SH-SY5Y (cell line): ENCODE measurements around the gene ANAPC4.

ENCODE experiments used
- GATA2 ChIP-seq: IDR thresholded peaks from 2 replicates; pipeline ENCODE4 v1.6.1; 2011; ENCODE audit warnings: mild to moderate bottlenecking, low read depth, low read length
- GATA3 ChIP-seq: IDR thresholded peaks from 2 replicates; pipeline ENCODE4 v1.6.1; 2011; ENCODE audit warnings: low read depth, mild to moderate bottlenecking, low read length, moderate library complexity

Gene ANAPC4

DNA sequence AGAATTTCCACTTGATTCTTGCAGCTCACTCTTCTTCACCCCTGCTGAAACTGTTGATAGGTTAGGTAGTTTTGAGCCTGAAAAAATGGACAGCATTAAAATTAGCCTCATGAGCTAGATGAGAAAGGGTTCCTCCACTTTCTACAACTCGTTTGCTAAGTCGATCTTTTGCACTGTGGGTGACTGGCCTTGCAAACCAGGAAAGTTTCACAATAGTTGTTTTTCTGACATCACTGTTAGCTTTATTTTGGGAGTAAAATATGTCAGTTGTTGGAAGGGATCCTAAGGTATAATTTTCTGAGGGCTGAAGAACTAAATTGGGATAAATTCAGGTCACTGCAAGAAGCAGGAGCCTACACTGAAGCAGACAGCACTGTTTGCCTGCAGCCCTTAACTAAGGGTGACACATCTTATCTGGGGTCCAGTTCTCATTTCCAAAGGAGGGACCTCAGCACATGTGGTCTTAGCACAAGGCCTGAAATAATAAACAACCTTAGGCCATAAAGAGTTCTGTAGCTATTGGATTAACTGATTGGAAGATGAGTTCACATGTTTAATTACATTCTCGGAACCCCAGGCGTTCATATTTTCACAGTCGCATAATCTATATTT is 29.1 kb downstream of the ANAPC4 start:
- TF ChIP-seq GATA2 (no peak), GATA3 (no peak)

DNA sequence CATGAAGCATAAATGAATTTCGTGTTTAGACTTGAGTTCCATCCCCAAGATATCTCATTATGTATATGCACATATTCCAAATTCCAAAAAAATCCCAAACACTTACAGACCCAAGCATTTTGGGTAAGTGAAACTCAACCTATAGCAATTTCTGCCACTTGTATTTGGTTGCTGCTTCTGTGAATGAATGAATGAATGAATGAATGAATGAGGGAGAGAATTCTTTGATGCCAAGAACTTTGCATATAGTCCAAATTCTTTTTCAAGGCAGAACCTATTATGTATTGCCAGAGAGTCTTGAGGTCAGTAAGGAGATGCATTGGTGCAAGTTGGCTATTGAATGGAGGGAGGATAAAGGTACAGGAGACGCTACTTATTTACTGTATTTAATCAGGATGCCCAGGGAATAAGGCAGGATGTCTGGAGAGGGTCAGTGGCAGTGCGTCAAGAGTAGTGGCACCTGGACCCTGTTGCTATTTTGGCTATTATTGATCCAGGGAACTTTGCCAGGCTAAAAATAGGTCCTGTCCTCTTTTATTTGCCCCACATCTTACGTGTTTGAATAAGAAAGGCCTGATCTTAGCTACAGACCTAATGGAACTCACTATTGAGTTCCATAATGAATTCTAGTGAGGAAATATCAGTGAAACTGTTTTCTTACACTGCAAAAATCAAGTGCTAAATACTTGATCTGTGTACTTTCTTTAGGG is 33.9 kb downstream of the ANAPC4 start:
- TF ChIP-seq GATA2 (no peak), GATA3 (no peak)

DNA sequence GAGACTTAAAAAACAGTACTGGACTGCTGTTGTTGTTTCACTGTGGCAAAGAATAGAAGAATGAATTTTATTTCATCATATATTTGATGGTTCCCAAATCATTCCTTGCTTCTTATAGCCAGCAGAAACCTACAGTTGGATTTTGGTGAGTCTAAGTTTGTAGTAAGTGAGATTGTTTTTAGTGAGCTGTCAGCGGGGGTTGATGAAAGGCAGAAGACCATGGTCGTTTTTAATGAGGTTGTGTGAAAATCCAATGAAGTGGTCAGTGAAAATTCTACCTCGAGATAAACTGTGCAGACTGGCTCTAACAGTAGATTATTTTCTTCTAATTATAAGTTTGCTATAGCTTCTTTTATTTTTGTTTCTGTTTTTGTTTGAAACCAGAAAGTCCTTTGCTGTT is 36.2 kb downstream of the ANAPC4 start:
- TF ChIP-seq GATA2 (no peak), GATA3 (no peak)

DNA sequence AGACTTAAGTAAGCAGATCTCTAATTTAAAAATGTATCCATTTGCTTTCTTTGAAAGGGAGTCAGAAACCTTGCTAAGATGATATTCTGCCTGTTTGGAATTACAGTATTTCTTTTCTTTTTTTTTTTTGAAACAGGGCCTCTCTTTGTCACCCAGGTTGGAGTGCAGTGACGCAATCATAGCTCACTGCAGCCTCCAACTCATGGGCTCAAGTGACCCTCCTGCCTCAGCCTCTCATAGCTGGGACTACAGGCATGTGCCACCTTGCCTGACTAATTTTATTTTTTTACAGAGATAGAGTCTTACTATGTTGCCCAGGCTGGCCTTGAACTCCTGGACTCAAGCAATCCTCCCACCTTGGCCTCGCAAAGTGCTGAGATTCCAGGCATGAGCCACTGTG is 40.0 kb downstream of the ANAPC4 start:
- TF ChIP-seq GATA3 (no peak), GATA2 (no peak)

DNA sequence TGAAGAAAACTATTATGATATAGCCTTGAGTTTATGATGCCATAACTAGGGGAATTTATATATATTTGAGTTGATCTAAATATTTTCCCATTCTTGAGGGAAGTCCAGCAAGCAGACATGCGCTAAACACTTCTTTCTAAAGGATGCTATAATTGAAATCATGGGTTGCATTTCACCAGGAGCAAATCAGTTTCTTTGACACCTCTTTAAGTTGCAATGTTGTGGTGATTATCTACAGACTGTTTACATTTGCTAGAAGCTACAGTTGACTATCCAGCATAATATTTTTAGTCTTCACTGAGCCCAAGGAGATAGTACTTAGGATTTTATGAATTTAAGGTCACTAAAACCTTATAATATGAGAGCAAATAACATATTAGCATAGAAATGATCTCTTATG is 43.9 kb downstream of the ANAPC4 start:
- TF ChIP-seq GATA2 (no peak), GATA3 (no peak)

DNA sequence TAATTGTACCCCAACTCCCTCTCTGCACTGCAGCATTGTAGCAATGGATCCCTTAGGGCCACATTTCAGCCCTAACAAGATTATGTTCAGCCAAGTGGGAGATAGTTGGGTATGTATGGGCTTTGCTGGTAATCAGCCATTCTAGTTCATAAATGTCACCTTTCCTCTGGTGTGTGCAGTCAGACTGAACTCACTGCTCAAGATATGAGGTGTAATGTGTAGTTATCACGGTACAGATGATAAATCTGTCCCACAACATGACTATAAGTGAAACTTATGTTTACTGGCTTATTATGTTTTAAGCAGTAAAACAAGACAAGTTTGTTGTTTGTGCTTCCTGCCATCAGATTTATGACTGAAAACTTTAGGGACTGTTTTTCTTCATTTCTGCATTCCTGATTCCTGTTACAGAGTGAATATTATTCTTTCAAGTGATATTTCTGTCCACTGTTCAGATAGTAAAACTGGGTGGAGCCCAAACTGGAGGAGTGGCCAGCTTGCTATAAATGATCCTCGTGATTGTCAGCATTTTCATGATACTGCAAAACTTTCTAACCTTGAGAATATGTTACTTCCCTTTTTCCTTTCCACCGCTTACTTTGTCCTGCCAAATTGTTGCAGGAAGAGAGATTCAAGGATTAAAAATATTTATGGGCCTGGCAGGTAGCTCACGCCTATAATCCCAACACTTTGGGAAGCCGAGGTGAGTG is 44.9 kb downstream of the ANAPC4 start:
- TF ChIP-seq GATA3 (no peak), GATA2 (no peak)

DNA sequence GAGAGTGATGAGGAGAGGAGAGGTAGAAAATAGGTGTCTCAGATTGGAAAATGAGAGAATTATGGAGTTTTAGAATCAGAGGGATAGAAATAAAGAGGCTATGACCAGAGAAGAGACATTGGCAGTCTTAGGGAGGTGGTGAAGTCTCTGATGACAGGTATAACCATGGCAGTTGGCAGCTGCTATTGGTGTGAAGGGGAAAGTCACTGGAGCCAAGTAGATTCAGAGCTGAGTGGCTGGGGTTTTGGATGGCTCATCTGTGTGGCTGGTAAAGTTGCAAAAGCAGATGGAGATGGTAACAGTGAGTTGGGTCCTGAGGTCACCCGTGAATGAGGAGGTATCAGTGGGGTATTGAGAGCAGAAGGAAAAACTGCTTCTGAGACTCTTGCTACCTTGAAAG is 46.5 kb downstream of the ANAPC4 start:
- TF ChIP-seq GATA3 (no peak), GATA2 (no peak)

DNA sequence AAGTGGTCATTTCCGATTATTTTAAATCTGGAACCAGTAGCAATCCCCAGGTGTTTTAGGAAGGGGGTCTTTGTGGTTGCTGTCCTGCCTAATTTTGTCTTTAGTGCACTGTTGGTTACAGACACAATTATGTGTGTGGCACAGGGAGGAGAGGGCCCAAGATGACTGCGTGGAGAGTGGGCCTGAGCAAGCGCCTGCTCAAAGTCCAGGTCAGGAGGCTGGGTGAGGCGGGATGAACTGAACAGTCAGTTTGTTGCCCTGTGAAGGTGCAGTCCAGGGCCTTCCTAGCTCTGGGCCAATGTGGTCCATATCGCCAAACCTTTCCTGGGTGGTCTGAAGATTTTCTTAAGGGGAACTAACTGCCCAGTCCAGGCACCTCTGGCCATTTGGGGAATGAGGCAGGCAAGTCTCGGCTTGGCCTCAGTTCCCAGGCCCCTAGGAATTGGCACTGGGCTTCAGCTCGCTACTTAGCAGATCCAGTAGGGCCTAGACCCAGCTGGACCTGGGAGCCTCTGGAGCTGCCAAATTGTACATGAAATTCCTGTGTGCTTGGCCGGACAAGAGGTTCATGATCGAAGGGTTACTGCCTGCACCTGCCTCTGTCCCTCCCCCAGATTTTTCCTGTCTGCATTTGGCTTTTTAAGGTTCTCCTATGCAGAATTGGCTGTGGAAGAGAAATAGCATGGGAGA is 47.6 kb downstream of the ANAPC4 start:
- TF ChIP-seq GATA2 (no peak), GATA3 (no peak)

DNA sequence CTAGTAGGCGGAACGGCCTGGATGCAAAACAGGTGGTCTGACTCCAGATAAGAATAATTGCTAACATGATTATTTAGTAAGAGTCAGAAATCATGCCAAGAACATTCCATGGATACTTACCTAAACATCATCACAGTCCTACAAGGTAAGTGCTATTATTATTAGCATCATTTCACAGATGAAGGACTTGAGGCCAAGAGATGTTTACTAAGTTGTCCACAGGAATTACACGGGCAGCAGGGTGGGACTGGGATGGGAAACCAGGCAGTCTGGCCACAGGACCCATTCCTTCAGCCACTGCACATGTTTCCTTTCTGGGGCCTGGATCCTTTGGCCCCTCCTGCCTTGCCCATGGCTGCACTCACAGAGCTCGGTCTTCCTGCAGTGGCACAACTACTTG is 48.3 kb downstream of the ANAPC4 start:
- TF ChIP-seq GATA2 (no peak), GATA3 (no peak)

DNA sequence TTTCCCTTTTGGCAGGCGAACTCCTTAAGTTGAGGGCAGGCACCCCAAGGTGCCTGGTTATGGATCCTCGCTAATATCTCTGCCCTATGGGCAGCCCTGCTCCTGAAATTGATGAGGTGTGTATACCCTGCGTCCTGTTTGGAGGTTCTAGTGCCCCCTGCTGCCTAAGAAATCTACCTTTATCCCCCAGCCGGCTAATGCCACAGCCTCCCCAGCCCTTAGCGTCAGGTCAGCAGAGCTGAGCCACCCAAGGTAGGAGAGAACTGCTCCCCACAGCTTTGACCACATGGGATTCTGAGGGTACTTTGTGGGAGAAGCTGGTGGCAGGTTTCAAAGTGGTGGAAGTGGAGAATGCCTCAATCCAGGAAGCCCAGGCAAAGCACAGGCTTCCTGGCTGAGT is 50.8 kb downstream of the ANAPC4 start:
- TF ChIP-seq GATA2 (no peak), GATA3 (no peak)

DNA sequence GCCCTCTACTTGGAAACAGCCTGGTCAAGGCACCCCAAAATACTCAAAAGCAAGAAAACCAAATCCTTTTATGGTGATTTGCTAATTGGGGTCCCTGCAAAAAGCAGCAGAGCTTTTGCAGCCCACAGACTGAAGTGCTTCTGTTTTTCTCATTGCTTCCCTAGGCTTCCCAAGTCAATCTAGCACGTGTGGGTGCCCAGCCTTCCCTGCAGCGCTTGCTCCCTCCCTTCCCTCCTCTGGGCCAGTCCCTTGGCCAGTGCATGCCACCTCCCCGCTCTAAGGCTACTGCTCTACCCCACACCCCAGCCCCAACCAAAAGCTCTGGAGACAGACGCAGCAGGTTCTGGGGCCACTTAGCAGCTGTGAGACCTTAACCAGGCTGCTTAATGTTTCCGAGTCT is 53.6 kb downstream of the ANAPC4 start:
- TF ChIP-seq GATA2 (no peak), GATA3 (no peak)

DNA sequence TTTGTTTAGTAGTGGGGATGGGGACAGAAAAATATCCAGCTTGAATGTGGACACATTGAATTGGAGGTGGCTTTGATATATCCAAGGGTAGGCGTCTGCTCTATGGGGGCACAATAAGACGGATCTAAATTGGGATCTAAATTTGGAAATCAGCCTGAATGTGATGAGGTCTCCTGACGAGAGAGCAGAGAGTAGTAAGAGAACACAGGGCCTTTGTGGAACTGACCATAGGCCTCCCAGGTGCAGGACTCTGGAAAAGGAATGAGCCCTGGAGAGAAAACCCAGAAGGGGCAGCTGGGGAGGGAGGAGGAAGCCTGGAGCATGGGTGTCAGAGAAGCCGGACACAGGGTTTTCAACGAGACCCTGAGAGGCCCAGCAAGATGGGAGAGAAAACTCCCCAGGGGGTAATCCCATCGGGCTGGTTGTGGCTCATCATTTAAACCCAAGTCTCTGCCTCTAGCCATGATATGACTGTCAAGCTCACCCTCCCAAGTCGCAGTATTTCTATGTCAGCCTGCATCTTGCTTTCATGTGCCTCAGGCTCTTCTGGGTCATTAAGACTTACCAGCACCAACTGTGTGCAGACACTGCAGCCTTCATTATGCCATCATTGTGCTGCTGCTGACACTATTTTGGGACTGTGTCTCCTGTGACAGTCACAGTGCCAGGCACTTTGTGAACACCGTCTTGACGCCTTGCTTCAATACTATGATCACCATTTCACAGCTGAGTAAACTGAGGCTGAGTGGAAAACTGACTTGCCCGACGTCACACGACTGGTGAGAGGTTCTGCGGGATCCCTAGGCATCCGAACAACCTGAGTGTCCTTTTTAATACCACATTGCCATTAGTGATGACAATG is 57.1 kb downstream of the ANAPC4 start:
- no peak for TF ChIP-seq GATA3
- no peak for TF ChIP-seq GATA2

DNA sequence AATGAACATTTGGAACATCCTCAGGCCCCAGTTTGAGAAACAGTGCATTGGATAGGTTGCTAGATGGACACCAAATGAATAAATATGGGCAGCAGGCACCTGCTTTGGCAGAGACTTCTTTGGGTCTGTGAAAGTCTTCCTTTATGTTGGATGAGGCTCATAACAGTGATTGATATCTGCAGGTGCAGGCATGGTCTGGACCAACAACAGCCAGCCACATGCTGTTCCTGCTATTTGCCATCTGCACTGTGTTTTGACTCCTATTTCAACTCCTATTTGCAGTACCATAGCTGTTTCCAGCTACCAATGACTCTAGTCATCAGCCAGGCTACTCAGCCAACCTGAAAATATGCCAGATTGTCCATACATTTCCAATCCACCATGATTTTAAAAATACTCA is 60.9 kb downstream of the ANAPC4 start:
- TF ChIP-seq GATA3, result no peak
- TF ChIP-seq GATA2, result no peak

DNA sequence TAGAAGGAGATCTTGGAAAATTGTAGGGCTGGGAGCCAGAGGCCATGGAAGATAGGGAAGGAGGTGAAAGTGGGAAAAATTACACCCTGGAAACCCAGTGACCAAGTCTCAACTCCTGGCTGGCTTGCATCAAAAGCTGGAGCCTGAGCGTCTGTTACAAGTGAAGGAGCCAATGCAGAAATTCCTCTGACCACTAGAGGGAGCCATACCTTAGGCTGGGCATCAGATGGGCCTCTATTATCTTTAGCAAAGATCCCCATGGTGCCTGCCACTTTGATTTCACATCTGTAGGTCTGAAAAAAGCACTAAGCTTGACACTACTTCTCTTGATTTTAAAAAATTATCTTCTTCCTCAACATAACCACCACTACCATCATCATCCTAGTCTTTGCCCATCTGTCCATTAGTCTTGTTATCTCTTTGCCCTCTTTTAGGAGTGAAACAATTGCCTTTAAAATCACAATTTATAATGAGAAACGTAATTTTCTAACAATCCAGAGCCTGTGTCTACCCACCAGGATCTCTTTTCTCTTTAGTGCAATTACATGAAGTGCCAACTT is 62.9 kb downstream of the ANAPC4 start:
- TF ChIP-seq GATA3 (no peak; the same call in 1 of the 2 replicates), GATA2 (peak; percentile 51)
